Left ventricle myocardium superior (tissue), 1 donor: ENCODE measurements around the gene UROD. TPM values are rescaled to one million over a fixed set of nuclear protein-coding genes. Genes with fewer than 3 reads are reported as not detected.

Experiments used
- ATAC-seq: fragments of 200-7000 bp; cut with Tn5 transposase; one replicate; pipeline ENCODE4 v1.9.1; 2020; ENCODE audit warnings: mild to moderate bottlenecking, moderate library complexity
- DNase-seq: peaks from one replicate; pipeline ENCODE4 v3.0.0-alpha.2; 2020
- intact Hi-C: fragments of 100-400 bp; cut with micrococcal nuclease; formaldehyde crosslinking; loops from one replicate; pipeline ENCODE4 v1.11.0; 2022
- total RNA-seq: library from RNA; stranded (reverse); fragmentation: NEBNext Ultra II Directional; extraction: Animal tissue kit (Norgen Biotek cat#: 25700); gene quantifications from one replicate; pipeline ENCODE4 v1.2.1, GENCODE V29; 2021
- donor health status: DM: no; HTN: yes; CAD: no; lungs with severe emphysema.

UROD gene
- total RNA-seq, 1 donor from 2014 or later: 84.8 TPM

DNA sequence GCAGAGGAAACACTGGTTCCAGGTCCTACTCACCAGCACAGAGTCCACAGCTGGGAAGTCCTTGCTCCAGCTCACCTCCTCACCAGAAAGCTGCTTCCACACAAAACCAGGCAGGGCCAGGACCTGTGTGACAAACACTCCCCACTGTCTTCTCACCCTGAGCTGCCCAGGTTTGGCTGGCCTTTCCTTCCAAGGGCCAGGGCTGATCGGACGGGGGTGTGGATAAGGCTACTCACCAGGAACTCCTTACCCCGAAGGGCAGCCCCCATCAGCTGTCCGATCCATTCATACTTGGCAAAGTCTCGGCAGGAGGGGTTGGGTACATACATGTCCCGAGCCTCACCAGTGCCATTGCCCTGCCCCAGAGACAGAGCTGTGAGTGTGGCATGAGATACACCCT is 6.3 kb upstream of the UROD start:
- ATAC-seq (no peak), DNase-seq (no peak)
- intact Hi-C loops: no loop called here

DNA sequence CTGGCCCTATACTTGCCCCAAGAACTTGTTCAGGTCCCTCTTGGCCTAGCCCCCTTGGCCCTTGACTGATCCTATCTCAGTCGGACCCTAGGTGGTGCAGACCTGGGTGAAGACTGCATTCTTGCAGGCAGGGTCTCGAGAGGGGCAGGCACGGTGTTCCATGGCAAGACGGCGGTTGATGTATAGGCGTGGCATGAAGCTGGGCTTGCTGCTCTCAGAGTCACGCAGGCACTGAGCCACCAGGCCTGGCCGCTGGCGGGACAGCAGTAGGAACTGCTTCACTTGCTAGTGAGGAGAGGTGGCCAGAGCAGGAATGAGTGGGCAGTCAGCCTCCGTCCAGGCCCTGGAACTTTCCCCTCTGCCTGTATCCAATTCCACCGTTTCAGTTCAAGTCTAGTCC is 4.7 kb upstream of the UROD start:
- intact Hi-C loops: no loop called here
- DNase-seq (no peak), ATAC-seq (no peak)

DNA sequence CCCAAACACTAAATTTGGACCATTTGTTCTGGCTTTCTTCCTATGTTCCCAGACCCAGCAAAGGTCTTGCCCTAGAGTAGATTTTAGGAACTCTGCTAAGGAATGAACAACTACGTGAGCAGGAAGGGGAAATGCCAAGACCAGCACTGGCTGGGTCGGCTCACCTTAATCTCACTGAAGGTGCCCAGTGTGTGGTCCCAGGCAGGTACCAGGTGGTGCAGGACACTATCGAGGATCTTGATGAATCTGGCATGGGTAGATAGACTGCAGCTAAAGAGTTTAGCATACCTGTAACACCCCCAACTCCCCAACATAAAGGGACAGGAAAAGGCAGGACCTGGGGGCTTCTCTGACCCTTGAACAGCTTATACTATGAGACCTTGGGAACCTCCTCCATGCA is 4.0 kb upstream of the UROD start:
- DNase-seq: no peak
- no peak for ATAC-seq

DNA sequence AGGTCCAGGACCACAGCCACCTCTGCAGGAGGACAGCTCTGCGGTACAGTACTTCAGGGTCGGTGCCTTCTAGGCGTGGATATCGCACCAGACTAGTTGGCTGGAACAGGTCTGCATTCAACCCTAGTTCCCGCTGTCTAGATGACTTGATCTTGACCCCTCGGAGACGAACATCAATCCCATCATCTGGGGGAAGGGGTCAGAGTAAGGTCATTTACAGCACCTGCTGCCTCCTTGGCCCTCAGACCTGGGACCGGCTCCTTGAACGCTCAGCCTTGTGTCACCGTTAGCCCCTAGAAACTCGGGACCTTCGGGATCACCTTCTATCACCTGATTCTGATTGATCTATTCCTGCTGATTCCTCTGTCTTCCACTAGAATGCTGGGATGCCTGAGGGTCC is 3.5 kb upstream of the UROD start:
- ATAC-seq (no peak), DNase-seq (no peak)
- intact Hi-C loops: no loop called here

More for the DNA sequence above, 4.0 kb upstream of the UROD start:
- intact Hi-C loops: no loop called here

DNA sequence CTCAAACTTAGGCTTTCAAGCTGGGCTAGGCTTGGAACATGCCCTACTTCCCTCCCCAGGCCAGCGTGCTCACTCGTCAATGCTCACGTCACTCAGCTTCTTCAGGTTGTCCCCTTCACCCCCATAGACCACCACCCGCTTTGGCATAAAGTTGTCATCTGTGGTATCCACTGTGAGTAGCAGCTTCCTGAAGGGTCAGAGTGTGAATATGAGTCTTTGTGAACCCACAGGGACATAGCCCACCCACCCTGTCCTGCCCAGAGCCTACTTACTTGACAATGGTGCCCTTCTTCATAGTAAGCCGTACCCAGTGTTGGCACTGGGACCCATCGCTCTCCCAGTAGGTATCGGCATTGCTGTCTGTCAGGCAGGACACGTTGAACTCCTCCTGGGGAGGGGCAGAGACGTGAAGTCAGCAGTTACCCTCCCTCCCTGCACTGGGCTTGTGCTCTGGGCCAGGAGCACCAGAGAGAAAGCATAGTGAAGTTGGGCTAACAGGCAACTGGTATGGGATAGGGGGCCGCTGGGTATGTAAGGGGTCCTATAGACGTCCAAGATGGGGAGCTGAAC is 2.7 kb upstream of the UROD start:
- ATAC-seq (no peak), DNase-seq (no peak)
- intact Hi-C loops: no loop called here

DNA sequence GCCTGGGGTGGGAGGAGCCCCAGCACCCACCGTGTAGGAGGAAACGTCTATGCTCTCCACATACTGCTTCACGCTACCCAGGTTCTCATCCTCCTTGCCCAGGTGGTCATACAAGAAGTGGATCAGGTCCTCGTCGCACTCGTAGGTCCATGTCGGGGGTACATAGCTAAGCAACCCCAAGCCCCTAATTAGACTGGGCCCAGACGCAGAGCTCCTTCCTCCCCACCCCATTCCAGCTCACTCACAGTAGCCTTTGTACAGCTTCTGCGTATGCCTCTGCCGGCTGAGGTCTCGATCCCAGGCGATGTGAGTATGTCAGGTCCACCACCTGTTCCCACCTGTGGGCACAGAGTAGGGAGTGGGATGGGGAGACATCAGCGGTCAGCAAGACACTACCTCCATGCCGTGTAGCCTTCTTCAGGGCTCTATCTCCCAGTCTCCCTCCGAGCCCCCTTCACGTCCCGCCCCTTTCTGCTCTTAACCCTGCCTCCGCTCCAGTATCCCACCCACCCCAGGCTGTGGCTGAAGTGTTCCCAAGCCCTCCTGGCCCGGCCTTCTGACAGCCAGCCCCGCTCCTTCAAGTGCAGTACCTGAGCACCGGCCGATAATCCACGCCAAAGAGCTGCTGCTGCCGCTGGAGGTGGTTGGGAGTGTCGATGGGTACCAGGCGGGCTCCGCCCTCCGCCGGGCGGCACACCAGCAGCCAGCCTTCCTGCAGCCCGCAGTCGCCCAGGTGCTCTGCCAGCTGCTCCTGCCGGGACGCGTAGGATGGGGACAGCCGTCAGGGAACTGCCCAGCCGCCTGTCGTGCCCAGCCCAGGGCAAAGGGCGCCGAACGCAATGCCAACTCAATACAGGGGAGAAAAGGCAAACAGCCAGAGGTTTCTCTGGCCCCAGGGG is 1.8 kb upstream of the UROD start:
- peak; percentile 47 for DNase-seq
- intact Hi-C loops: loop anchor here (10.0 kb wide), 1 partner anchor 485 kb away; the partner anchor contains the start of gene TESK2
- ATAC-seq: no peak

DNA sequence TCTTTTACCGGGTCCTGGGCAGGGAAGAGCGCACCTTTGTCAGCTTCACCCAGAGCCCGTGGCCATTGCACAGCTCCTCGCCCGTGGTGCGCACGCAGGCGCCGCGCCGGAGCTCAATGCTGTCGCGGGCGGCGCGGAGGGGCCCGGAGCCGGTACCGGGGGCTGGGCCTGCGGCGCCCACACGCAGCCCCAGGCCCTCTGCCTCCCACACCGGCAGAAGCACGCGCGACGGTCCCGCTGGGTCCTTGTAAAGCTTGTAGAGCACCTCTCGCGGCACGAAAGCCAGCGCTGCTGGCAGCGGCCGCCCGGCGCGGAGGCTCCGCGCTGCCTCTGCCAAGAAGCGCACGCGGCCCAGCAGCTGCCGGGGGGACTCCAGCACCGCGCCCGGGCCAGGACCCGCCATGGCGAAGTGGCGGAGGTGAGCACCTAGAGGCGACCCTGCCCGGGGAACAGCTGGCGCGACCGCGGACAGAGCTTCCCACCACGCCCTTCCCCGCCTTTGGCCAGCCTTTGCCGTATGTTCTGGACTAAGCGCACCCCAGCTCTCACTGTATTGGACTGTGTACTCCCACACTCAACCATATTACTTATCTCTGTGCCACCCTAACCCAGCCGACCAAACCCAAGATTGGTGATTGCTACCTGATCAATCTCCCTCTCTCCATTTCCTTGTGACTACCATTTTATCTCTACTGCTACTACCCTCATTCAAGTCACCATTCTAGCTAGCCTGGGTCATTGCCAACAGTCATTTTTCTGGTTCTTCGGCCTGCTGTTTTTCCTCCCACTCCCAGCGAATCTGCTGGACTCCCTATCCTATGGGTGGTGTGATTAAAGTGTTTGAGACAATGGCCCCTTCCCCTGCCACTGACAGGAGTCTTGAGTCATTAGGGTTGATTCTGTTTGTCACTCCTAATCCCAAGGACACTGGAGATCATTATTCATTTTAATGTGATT is 921 bp upstream of the UROD start, which contains the start of gene HECTD3:
Gene HECTD3 (minus strand): TSS at position 470 of the 957 bp plus-strand sequence. CDS start 67 bp downstream, at position 403.
- DNase-seq (peak; percentile 86), ATAC-seq (peak; percentile 90)
- intact Hi-C loops: loop anchor here (10.0 kb wide), 1 partner anchor 484 kb away; the partner anchor contains the start of gene TESK2

DNA sequence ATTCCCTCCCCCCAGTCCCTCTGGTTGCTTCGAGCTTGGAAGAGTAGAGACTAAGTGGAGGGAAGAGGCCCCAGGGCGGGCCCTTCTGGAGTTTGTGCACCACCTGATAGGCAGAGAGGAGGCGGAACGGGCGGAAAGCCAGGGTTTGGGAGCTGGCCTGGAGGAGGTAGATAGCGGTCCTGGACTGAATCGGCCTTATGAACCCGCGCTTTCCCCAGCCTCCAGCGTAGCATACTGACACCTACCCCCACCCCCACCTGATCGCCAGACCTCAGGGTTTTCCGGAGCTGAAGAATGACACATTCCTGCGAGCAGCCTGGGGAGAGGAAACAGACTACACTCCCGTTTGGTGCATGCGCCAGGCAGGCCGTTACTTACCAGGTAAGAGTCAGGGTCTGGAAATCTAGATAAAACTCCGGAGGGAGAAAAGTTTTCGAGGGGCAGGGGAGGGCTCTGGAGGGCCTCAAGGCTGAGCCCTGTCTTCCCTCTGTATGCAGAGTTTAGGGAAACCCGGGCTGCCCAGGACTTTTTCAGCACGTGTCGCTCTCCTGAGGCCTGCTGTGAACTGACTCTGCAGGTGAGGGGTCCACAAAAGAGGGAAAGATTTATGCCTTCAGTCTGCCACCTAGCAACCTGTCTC is 705 bp downstream of the UROD start:
- peak; percentile 89 for DNase-seq
- intact Hi-C loops: loop anchor here (10.0 kb wide), 1 partner anchor 482 kb away; the partner anchor contains the start of gene TESK2
- ATAC-seq: peak; percentile 71

DNA sequence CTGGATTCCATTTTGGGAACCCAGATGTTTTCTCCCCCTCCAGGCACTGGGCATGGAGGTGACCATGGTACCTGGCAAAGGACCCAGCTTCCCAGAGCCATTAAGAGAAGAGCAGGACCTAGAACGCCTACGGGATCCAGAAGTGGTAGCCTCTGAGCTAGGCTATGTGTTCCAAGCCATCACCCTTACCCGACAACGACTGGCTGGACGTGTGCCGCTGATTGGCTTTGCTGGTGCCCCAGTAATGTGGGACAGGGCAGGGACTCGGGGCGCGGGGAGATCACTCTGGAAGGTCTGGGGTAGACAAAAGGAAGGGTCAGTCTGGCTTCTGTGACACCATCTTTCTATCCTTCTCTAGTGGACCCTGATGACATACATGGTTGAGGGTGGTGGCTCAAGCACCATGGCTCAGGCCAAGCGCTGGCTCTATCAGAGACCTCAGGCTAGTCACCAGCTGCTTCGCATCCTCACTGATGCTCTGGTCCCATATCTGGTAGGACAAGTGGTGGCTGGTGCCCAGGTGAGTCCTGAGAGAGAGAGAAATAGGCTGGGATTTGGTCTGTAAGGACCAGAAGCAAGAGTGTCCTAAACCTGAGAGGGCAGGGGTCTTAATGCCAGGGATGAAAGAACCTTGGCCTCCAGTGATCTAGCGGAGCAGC is 1.6 kb downstream of the UROD start:
- DNase-seq: no peak
- no peak for ATAC-seq
- intact Hi-C loops: loop anchor here (10.0 kb wide), 1 partner anchor 481 kb away; the partner anchor contains the start of gene TESK2

DNA sequence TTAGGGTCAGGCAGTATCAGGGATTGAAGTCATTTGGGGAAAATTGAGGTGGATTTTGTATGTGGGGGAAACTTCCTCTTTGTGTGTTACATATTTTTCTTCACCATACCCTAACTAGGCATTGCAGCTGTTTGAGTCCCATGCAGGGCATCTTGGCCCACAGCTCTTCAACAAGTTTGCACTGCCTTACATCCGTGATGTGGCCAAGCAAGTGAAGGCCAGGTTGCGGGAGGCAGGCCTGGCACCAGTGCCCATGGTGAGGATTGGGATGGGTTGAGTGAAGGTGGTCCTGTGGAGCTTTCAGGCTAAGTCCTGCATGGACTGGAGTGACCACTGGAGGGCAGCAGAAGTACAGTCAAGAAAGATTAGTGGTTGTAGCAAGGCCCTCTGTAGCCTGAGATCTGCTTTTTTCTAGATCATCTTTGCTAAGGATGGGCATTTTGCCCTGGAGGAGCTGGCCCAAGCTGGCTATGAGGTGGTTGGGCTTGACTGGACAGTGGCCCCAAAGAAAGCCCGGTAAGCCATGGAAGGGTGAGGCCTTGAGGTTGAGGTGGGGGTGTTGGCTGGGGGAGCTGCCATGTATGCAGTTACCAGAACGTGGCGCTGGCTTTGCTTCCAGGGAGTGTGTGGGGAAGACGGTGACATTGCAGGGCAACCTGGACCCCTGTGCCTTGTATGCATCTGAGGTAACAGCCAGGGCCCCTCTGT is 2.4 kb downstream of the UROD start:
- ATAC-seq (peak; percentile 10), DNase-seq (peak; percentile 75)
- intact Hi-C loops: loop anchor here (10.0 kb wide), 1 partner anchor 480 kb away; the partner anchor contains the start of gene TESK2

DNA sequence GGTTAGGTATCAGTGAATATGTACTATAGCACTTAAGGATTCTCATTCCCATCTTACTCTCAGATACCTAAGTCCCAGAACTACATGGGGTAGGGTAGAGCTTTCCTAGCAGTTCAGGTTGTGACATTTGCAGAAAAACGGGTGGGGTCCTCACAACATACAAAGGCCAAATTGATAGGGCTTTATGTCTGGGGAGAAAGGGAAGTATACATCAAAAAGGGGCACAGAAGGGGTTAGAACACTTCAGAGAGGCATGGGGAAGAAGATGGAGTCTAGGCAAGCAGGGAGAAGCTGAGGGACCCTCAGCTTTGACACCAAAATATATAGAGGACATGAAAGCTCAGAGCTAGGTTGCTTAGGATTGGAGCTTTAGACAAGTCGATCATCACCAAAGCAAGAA is 3.6 kb downstream of the UROD start:
- ATAC-seq (no peak), DNase-seq (no peak)
- intact Hi-C loops: loop anchor here (2.0 to 10.0 kb wide), 2 partner anchors 285 to 479 kb away; partner anchors contain the start of gene TESK2

DNA sequence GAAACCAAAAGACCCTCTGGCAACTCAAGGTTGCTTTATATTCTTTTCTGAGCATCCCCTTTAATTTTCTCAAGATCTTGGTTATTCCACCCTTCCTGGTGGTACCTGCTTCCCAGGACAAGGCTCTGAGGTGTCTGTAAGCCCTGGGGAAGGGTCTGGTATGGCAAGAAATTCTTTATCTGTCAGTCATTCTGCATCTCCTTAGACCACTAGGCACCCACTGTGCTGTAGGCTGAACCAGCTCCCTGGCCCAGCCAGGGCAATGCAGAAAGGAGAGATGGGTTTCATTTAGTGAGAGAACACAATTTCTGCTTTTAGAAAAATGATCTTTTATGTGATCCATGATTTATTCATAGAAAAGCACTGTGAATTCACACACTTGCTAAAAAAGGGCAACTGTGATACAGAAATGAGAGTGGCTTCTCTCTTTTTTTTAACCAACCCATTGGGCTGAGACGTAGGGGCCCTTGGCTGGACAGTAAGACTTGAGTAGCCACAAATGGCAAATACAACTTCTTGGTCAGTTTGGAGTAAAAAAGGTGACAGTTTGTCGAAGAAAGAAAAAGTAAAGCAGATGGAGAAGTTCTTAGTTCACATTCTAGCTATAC is 4.1 kb downstream of the UROD start:
- no peak for DNase-seq

DNA sequence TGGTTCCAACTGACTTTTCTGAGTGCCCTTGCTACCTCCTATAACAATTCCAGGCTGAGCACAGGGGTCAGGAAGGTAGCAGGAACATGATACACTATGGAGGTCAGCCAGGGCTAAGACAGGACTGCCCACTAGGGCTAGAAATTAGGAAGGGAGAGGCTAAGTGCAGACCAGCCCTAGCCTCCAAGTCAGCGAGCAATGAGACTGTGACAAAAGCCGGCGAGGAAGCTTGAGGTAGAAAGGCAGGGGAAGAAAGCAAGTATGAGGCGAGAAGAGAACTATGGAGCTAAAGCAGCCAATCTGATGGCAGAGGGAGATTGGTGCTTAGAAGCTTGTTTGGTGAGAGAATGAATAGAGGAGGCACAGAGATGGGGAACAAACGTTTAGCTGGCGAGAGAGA is 4.7 kb downstream of the UROD start:
- DNase-seq: no peak
- no peak for ATAC-seq
- intact Hi-C loops: loop anchor here (2.0 to 10.0 kb wide), 2 partner anchors 284 to 478 kb away; partner anchors contain the start of gene TESK2

More for the DNA sequence above, 4.1 kb downstream of the UROD start:
- no peak for ATAC-seq
- intact Hi-C loops: loop anchor here (2.0 to 10.0 kb wide), 2 partner anchors 285 to 479 kb away; partner anchors contain the start of gene TESK2

DNA sequence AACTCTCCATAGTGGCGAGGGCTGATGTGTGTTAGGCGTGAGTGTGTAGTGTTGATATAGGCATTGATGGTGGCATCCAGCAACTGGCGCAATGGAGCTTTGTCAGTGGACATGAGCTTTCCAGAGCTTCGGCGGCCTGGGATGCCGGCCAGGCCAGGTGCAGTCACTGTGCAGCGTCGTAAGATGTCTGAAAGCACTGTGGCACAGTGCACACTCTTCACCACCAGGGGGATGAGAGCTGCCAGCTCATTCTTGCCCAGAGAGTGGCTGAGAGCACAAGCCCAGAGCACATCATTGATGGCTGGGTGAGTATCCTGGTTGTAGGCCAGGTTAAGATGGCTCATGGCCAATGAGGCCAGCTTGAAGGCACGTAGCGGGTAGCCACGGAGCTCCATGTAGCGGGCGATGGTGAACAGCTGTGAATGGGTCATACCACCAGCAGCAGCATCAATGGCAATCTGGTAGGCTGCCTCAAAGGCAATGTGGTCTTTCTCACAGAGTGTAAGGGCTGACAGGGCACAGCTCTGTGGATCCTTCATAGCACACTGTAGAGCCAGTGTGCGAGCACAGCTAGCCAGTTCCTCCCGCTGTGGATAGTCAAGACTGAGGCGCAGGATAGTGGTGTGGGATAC is 6.7 kb downstream of the UROD start:
- peak; percentile 64 for ATAC-seq
- peak; percentile 41 for DNase-seq
- intact Hi-C loops: loop anchor here (10.0 kb wide), 1 partner anchor 476 kb away; the partner anchor contains the start of gene TESK2

DNA sequence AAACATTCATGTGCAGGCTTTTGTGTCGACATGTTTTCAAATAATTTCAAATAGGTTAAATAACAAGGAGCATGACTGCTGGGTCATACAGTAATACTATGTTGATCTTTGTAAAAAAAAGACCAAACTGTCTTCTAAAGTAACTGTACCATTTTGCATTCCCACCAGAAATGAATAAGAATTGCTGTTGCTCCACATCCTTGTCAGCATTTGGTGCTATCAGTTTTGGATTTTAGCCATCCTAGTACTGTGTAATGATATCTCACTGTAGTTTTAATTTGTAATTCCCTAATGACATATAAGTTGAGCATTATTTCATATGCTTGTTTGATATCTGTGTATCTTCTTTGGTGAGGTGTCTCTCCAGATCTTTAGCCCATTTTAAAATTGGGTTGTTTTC is 11.6 kb downstream of the UROD start:
- intact Hi-C loops: no loop called here
- no peak for ATAC-seq
- DNase-seq: no peak

DNA sequence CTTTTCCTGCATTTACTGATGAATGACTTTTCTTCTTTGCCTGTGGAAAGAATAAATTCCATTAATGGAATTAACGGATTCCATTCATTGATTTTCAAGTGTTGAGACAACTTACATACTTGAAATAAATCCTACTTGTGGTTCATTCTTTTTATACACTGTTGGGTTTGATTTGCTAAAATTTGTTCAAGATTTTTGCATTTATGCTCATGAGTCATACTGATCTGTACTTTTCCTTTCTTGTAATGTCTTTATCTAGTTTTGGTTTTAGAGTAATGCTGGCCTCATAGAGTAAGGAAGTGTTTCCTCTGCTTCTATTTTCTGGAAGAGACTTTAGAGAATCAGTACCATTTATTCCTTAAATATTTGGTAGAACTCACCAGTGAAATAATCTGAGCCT is 14.4 kb downstream of the UROD start:
- DNase-seq: no peak
- intact Hi-C loops: no loop called here
- ATAC-seq: no peak
